ENCODE measurements around the gene TLR10. TPM values are rescaled to one million over a fixed set of nuclear protein-coding genes. Genes with fewer than 3 reads are reported as not detected.

Gene TLR10
- total RNA-seq, 1 experiment from 2014 or later: 0.30 TPM

- intact Hi-C loops (cut with micrococcal nuclease): no loop called here
- no peak overlapping the region for H3K27ac ChIP-seq (ENCODE audit: low read depth, low read length)
- no peaks in the 10 kb centered on the region for H3K9me3 ChIP-seq (ENCODE audit: control insufficient read depth in 1 of 2, insufficient read depth in 1 of 2, low read depth in 1 of 2, low read length in 2 of 2)
- BruUV-seq (replicated peaks): no TSS peak
- H3K4me3 ChIP-seq (replicated peaks in 1 of 2; ENCODE audit: low read depth in 1 of 2, low read length in 2 of 2): no peak overlapping the region
- ChIA-PET RAD21 (ENCODE audit: low non-redundant PET in 1 of 2, low total read pairs in 2 of 2, uncharacterized antibody in 2 of 2, unreplicated experiment in 2 of 2) (no interaction called here), POLR2A (no interaction called here), CTCF (no interaction called here)
- no peaks in the 10 kb centered on the region for H3K36me3 ChIP-seq (ENCODE audit: control insufficient read depth in 1 of 2, insufficient read depth in 2 of 2, low read length in 2 of 2)
- H3K4me2 ChIP-seq (ENCODE audit: low read length): no peak overlapping the region
- no peaks in the 10 kb centered on the region for H4K20me1 ChIP-seq (ENCODE audit: insufficient read depth)
- H3K9ac ChIP-seq (ENCODE audit: low read length): no peak overlapping the region
- H3K79me2 ChIP-seq (ENCODE audit: insufficient read depth, low read length): no peaks in the 10 kb centered on the region
- no peak overlapping the region for H2AFZ ChIP-seq (ENCODE audit: low read depth, low read length, poor library complexity, severe bottlenecking)
- no peaks in the 10 kb centered on the region for H3K9me2 ChIP-seq (ENCODE audit: insufficient read depth)
- TF ChIP-seq FOSL1 (IDR thresholded peaks at IDR 0.05; ENCODE audit: low read depth): no peak
- TF ChIP-seq, protein P1, sequence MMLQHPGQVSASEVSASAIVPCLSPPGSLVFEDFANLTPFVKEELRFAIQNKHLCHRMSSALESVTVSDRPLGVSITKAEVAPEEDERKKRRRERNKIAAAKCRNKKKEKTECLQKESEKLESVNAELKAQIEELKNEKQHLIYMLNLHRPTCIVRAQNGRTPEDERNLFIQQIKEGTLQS (IDR thresholded peaks at IDR 0.05): no peak
- TF ChIP-seq POLR2A (IDR thresholded peaks at IDR 0.05; ENCODE audit: borderline replicate concordance, extremely low read depth, insufficient read depth, insufficient read length): no peak
- TF ChIP-seq SRF (IDR thresholded peaks at IDR 0.05; ENCODE audit: low read depth): no peak
- no peak for TF ChIP-seq JUND (IDR thresholded peaks at IDR 0.05)
- no peak for TF ChIP-seq POLR2AphosphoS5 (IDR thresholded peaks at IDR 0.05; ENCODE audit: low read depth, low read length)
- TF ChIP-seq TCF7L2 (IDR thresholded peaks at IDR 0.05; ENCODE audit: borderline replicate concordance, extremely low read depth, insufficient read depth, insufficient read length): no peak
- no peak for TF ChIP-seq CEBPB (IDR thresholded peaks at IDR 0.05; ENCODE audit: low read depth)
- ATAC-seq (no peak), DNase-seq (ENCODE audit: low read depth, low spot score) (no peak)
- H3K4me1 ChIP-seq (ENCODE audit: control insufficient read depth in 1 of 2, insufficient read depth in 2 of 2, low read length in 2 of 2): peaks cover 0 to 10% of the 10 kb centered on the region in 2 experiments; a peak in 2 of 4 replicates
- H3K27me3 ChIP-seq (ENCODE audit: insufficient read depth, low read length): no peaks in the 10 kb centered on the region
Measured at GRCh38 chr4:38832206-38832605, 49.4 kb upstream of the TLR10 start.

DNA sequence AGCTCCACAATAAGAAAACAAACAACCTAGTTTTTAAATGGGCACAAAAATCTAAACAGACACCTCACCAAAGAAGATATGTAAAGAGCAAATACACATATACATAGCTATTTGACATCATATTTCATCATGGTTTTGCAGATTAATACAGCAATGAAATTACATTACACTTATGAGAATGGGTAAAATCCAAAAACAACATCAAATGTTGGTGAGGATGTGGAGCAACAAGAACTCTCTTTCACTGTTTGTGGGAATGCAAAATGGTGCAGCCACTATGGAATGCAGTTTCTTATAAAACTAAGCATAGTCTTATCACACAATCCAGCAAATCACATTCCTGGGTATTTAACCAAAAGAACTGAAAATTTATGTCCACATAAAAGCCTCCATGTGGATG is 48.9 kb upstream of the TLR10 start:
- Histone ChIP-seq H2AFZ (ENCODE audit: low read depth, low read length, poor library complexity, severe bottlenecking) (no peak overlapping the region), H3K27me3 (ENCODE audit: insufficient read depth, low read length) (no peaks in the 10 kb centered on the region), H3K4me3 (replicated peaks in 1 of 2; ENCODE audit: low read depth in 1 of 2, low read length in 2 of 2) (no peak overlapping the region), H3K9me3 (ENCODE audit: control insufficient read depth in 1 of 2, insufficient read depth in 1 of 2, low read depth in 1 of 2, low read length in 2 of 2) (no peaks in the 10 kb centered on the region), H3K79me2 (ENCODE audit: insufficient read depth, low read length) (no peaks in the 10 kb centered on the region), H3K4me1 (ENCODE audit: control insufficient read depth in 1 of 2, insufficient read depth in 2 of 2, low read length in 2 of 2) (peaks cover 0 to 10% of the 10 kb centered on the region in 2 experiments; a peak in 2 of 4 replicates), H3K27ac (ENCODE audit: low read depth, low read length) (no peak overlapping the region), H3K36me3 (ENCODE audit: control insufficient read depth in 1 of 2, insufficient read depth in 2 of 2, low read length in 2 of 2) (no peaks in the 10 kb centered on the region), H3K9me2 (ENCODE audit: insufficient read depth) (no peaks in the 10 kb centered on the region), H3K9ac (ENCODE audit: low read length) (no peak overlapping the region), H4K20me1 (ENCODE audit: insufficient read depth) (no peaks in the 10 kb centered on the region), H3K4me2 (ENCODE audit: low read length) (no peak overlapping the region)
- no TSS peak for BruUV-seq (replicated peaks)
- ChIA-PET RAD21 (ENCODE audit: low non-redundant PET in 1 of 2, low total read pairs in 2 of 2, uncharacterized antibody in 2 of 2, unreplicated experiment in 2 of 2) (no interaction called here), POLR2A (no interaction called here), CTCF (no interaction called here)
- DNase-seq (ENCODE audit: low read depth, low spot score) (no peak), ATAC-seq (no peak)
- intact Hi-C loops (cut with micrococcal nuclease): no loop called here
- TF ChIP-seq ELF1 (IDR thresholded peaks at IDR 0.05; ENCODE audit: borderline replicate concordance, low read depth): no peak
- TF ChIP-seq, protein P2, sequence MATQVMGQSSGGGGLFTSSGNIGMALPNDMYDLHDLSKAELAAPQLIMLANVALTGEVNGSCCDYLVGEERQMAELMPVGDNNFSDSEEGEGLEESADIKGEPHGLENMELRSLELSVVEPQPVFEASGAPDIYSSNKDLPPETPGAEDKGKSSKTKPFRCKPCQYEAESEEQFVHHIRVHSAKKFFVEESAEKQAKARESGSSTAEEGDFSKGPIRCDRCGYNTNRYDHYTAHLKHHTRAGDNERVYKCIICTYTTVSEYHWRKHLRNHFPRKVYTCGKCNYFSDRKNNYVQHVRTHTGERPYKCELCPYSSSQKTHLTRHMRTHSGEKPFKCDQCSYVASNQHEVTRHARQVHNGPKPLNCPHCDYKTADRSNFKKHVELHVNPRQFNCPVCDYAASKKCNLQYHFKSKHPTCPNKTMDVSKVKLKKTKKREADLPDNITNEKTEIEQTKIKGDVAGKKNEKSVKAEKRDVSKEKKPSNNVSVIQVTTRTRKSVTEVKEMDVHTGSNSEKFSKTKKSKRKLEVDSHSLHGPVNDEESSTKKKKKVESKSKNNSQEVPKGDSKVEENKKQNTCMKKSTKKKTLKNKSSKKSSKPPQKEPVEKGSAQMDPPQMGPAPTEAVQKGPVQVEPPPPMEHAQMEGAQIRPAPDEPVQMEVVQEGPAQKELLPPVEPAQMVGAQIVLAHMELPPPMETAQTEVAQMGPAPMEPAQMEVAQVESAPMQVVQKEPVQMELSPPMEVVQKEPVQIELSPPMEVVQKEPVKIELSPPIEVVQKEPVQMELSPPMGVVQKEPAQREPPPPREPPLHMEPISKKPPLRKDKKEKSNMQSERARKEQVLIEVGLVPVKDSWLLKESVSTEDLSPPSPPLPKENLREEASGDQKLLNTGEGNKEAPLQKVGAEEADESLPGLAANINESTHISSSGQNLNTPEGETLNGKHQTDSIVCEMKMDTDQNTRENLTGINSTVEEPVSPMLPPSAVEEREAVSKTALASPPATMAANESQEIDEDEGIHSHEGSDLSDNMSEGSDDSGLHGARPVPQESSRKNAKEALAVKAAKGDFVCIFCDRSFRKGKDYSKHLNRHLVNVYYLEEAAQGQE (IDR thresholded peaks at IDR 0.05; ENCODE audit: low read depth): no peak
- no peak for TF ChIP-seq RAD21 (IDR thresholded peaks at IDR 0.05; ENCODE audit: low read depth)
- TF ChIP-seq, protein P3, sequence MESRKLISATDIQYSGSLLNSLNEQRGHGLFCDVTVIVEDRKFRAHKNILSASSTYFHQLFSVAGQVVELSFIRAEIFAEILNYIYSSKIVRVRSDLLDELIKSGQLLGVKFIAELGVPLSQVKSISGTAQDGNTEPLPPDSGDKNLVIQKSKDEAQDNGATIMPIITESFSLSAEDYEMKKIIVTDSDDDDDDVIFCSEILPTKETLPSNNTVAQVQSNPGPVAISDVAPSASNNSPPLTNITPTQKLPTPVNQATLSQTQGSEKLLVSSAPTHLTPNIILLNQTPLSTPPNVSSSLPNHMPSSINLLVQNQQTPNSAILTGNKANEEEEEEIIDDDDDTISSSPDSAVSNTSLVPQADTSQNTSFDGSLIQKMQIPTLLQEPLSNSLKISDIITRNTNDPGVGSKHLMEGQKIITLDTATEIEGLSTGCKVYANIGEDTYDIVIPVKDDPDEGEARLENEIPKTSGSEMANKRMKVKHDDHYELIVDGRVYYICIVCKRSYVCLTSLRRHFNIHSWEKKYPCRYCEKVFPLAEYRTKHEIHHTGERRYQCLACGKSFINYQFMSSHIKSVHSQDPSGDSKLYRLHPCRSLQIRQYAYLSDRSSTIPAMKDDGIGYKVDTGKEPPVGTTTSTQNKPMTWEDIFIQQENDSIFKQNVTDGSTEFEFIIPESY (IDR thresholded peaks at IDR 0.05; ENCODE audit: extremely low read depth, insufficient replicate concordance, low read length): no peak
- no peak for TF ChIP-seq YY1 (IDR thresholded peaks at IDR 0.05; ENCODE audit: extremely low read depth, insufficient replicate concordance, low read depth, low read length)
